ENCODE measurements around the gene FHDC1.
"Not testable (repeated sequence)": the region's sequence is repeated elsewhere in the genome, so short reads cannot be mapped to it uniquely, and the experiment has no call there.

Gene FHDC1

GRCh38 chr4:152935631-152936445 is at the start of gene FHDC1:
TSS of gene FHDC1 (plus strand) at chr4:152936323. CDS start at chr4:152943058, 6,735 bp downstream.
- no peaks in the 10 kb centered on the region for H3K36me3 ChIP-seq (ENCODE audit: insufficient read depth, low read length)
- H3K79me2 ChIP-seq (ENCODE audit: control insufficient read depth, insufficient read depth, low read length, unreplicated experiment), result no peaks in the 10 kb centered on the region
- no peak within 1 kb of the TSS for H3K27ac ChIP-seq (ENCODE audit: low read depth, low read length)
- H3K4me1 ChIP-seq (ENCODE audit: control insufficient read depth, insufficient read depth, low read length, unreplicated experiment), result no peaks in the 10 kb centered on the region
- peaks cover 65% of the 10 kb centered on the region for H3K27me3 ChIP-seq (ENCODE audit: insufficient read depth, low read length)
- peak within 1 kb of the TSS; percentile 75 for H2AFZ ChIP-seq (ENCODE audit: low read length, unreplicated experiment)
- peak within 1 kb of the TSS; percentile 78 for H3K4me3 ChIP-seq (ENCODE audit: low read depth, low read length)

DNA sequence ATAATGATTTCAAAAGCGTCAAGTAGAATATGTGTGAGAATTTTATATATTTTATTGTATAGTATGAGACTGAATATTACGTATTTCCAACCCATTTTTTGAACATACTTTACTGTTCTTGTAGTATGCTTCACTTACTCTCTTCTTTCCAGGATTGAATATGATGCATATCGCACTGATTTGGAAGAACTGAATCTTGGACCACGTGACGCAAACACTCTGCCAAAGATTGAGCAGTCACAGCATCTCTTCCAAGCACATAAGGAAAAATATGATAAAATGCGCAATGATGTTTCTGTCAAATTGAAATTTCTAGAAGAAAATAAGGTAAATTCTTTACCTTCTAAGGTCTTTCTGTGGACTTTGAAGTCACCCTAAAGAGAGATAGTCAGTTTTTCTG is 48.1 kb upstream of the FHDC1 start:
- Histone ChIP-seq H3K79me2 (ENCODE audit: control insufficient read depth, insufficient read depth, low read length, unreplicated experiment) (no peaks in the 10 kb centered on the region), H3K27ac (ENCODE audit: low read depth, low read length) (no peak overlapping the region), H3K27me3 (ENCODE audit: insufficient read depth, low read length) (no peaks in the 10 kb centered on the region), H3K36me3 (ENCODE audit: insufficient read depth, low read length) (peaks cover 4% of the 10 kb centered on the region; the same call in 1 of the 2 replicates), H3K4me1 (ENCODE audit: control insufficient read depth, insufficient read depth, low read length, unreplicated experiment) (no peaks in the 10 kb centered on the region), H3K4me3 (ENCODE audit: low read depth, low read length) (no peak overlapping the region), H2AFZ (ENCODE audit: low read length, unreplicated experiment) (no peak overlapping the region)

DNA sequence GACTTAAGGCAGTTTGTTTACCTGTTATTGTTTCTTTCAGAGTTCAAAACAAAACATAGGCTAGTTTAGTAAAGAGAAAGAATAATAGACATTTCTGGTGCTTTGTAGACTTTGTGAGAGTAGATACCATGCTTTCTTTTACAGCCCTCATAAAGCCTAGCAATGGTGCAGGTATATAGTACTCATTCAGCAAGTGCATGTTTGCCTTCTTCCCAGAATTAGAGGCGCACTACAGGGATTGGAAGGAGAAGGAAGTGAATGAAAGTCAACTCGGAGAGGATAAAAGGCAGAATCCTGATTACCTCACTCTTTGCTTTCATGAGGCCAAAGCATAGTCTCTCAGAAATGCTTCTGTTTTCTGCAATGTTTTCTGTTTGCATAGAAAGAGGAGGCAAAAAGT is 43.1 kb upstream of the FHDC1 start:
- Histone ChIP-seq H2AFZ (ENCODE audit: low read length, unreplicated experiment) (no peak overlapping the region), H3K79me2 (ENCODE audit: control insufficient read depth, insufficient read depth, low read length, unreplicated experiment) (no peaks in the 10 kb centered on the region), H3K4me3 (ENCODE audit: low read depth, low read length) (no peak overlapping the region), H3K36me3 (ENCODE audit: insufficient read depth, low read length) (peaks cover 4% of the 10 kb centered on the region; the same call in 1 of the 2 replicates), H3K4me1 (ENCODE audit: control insufficient read depth, insufficient read depth, low read length, unreplicated experiment) (peaks cover 10% of the 10 kb centered on the region), H3K27ac (ENCODE audit: low read depth, low read length) (no peak overlapping the region), H3K27me3 (ENCODE audit: insufficient read depth, low read length) (no peaks in the 10 kb centered on the region)

GRCh38 chr4:152894673-152895072 is 41.5 kb upstream of the FHDC1 start:
- H3K27ac ChIP-seq (ENCODE audit: low read depth, low read length), result no peak overlapping the region
- no peaks in the 10 kb centered on the region for H3K27me3 ChIP-seq (ENCODE audit: insufficient read depth, low read length)
- peaks cover 10% of the 10 kb centered on the region for H3K4me1 ChIP-seq (ENCODE audit: control insufficient read depth, insufficient read depth, low read length, unreplicated experiment)
- H3K4me3 ChIP-seq (ENCODE audit: low read depth, low read length), result no peak overlapping the region
- H3K79me2 ChIP-seq (ENCODE audit: control insufficient read depth, insufficient read depth, low read length, unreplicated experiment), result no peaks in the 10 kb centered on the region
- no peak overlapping the region for H2AFZ ChIP-seq (ENCODE audit: low read length, unreplicated experiment)
- peaks cover 4% of the 10 kb centered on the region; the same call in 1 of the 2 replicates for H3K36me3 ChIP-seq (ENCODE audit: insufficient read depth, low read length)

DNA sequence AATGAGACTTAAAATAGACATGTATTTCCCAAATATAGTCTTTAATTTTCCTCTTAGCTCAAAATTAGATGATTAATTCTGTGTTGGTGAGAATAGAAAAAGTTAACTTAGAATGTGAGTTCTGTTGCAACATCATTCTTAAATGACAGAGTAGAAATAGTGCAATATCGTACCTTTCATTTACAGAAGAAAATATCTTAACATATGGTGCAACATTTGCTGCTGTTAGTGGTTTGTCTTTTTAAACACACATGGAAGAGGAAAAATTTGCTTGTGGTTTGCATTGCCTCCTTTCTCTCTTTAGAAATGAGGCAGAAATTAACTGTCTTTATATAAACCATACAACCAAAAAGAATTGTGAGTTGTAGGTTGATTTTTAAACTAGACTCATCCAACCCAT is 39.3 kb upstream of the FHDC1 start:
- peaks cover 10% of the 10 kb centered on the region for H3K4me1 ChIP-seq (ENCODE audit: control insufficient read depth, insufficient read depth, low read length, unreplicated experiment)
- no peak overlapping the region for H3K4me3 ChIP-seq (ENCODE audit: low read depth, low read length)
- no peak overlapping the region for H3K27ac ChIP-seq (ENCODE audit: low read depth, low read length)
- H3K79me2 ChIP-seq (ENCODE audit: control insufficient read depth, insufficient read depth, low read length, unreplicated experiment), result no peaks in the 10 kb centered on the region
- no peaks in the 10 kb centered on the region for H3K36me3 ChIP-seq (ENCODE audit: insufficient read depth, low read length)
- H2AFZ ChIP-seq (ENCODE audit: low read length, unreplicated experiment), result no peak overlapping the region
- no peaks in the 10 kb centered on the region for H3K27me3 ChIP-seq (ENCODE audit: insufficient read depth, low read length)

DNA sequence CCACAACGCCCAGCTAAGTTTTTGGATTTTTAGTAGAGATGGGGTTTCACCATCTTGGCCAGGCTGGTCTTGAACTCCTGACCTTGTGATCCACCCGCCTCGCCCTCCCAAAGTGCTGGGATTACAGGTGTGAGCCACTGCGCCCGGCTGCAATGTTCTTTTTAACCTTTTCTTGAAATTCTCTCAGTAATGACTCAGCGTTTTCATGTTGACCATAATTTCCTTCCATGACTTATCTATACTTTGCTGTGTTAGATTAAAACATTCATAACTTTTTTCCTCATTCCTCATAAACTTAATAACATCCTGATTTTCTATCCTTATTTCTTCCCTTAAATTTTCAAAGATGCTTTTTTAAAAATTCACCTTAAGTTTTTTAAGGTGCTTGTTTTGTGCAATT is 38.0 kb upstream of the FHDC1 start:
- not testable (repeated sequence) for H3K79me2 ChIP-seq (ENCODE audit: control insufficient read depth, insufficient read depth, low read length, unreplicated experiment); H3K4me3 ChIP-seq (ENCODE audit: low read depth, low read length); H3K4me1 ChIP-seq (ENCODE audit: control insufficient read depth, insufficient read depth, low read length, unreplicated experiment); H3K27me3 ChIP-seq (ENCODE audit: insufficient read depth, low read length); H3K36me3 ChIP-seq (ENCODE audit: insufficient read depth, low read length); H2AFZ ChIP-seq (ENCODE audit: low read length, unreplicated experiment); H3K27ac ChIP-seq (ENCODE audit: low read depth, low read length)

DNA sequence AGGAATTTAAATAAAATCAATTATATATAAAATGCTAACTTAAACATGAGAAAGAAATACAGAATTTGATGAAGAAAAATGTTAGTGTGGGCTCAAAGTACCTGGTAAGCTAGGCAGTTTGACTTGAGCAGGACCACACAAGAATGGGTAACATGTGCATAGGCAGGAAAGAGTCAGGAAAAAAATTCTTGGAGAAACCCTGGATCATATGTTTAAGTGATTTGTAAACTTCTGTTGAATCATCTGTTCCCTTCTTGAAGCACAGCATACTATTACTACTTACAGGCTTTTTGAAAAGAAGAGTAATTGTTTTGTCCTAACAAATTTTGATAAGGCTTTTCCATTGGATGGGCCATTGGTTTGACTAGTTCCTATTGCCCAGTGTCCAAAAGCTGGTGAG is 37.5 kb upstream of the FHDC1 start:
- no peak overlapping the region for H3K27ac ChIP-seq (ENCODE audit: low read depth, low read length)
- no peaks in the 10 kb centered on the region for H3K36me3 ChIP-seq (ENCODE audit: insufficient read depth, low read length)
- H3K79me2 ChIP-seq (ENCODE audit: control insufficient read depth, insufficient read depth, low read length, unreplicated experiment), result no peaks in the 10 kb centered on the region
- no peaks in the 10 kb centered on the region for H3K27me3 ChIP-seq (ENCODE audit: insufficient read depth, low read length)
- H2AFZ ChIP-seq (ENCODE audit: low read length, unreplicated experiment), result no peak overlapping the region
- H3K4me1 ChIP-seq (ENCODE audit: control insufficient read depth, insufficient read depth, low read length, unreplicated experiment), result peaks cover 10% of the 10 kb centered on the region
- no peak overlapping the region for H3K4me3 ChIP-seq (ENCODE audit: low read depth, low read length)

DNA sequence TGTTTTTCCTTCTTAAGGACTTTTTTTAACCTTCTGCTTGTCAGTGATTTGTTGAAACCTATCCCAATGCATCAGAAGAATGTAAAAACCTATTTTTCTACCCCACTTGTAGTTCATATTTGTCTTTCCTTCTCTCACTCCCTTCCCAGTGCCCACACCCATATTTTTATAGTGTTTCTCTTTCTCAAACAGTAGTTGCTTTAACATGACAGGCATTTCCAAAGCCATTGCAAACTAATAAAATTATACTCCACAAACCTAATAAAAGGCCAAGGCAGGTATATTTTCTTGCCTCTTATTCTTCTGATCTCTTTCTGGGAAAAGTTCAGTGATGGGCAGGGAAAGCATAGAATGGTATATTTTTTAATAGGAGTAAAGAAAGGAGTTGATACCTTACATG is 35.7 kb upstream of the FHDC1 start:
- Histone ChIP-seq H3K27ac (ENCODE audit: low read depth, low read length) (no peak overlapping the region), H2AFZ (ENCODE audit: low read length, unreplicated experiment) (no peak overlapping the region), H3K4me3 (ENCODE audit: low read depth, low read length) (no peak overlapping the region), H3K36me3 (ENCODE audit: insufficient read depth, low read length) (no peaks in the 10 kb centered on the region), H3K4me1 (ENCODE audit: control insufficient read depth, insufficient read depth, low read length, unreplicated experiment) (no peaks in the 10 kb centered on the region), H3K27me3 (ENCODE audit: insufficient read depth, low read length) (no peaks in the 10 kb centered on the region), H3K79me2 (ENCODE audit: control insufficient read depth, insufficient read depth, low read length, unreplicated experiment) (no peaks in the 10 kb centered on the region)

DNA sequence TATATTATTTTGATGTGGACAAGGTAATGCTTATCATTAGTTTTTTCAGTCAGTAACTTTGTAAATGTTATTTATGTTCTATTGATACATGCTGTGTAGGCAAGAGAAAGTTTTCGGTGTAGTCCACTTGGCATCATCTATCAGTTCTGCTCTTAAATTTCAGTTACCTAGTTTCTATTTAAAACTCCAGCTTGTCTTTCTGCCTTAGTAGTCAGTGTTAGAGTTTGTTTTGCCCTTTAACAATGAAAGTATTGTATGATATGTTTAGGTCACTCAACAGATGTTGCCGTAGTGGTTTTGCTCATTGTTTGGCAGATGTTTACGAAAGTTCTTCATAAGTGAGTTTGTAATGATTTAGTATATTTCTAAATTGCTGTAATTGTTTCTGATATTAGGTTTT is 34.9 kb upstream of the FHDC1 start:
- H3K27me3 ChIP-seq (ENCODE audit: insufficient read depth, low read length), result no peaks in the 10 kb centered on the region
- 0 out of 2 replicates have a peak, but pooled peaks cover 3% of the 10 kb centered on the region for H3K36me3 ChIP-seq (ENCODE audit: insufficient read depth, low read length)
- H3K27ac ChIP-seq (ENCODE audit: low read depth, low read length), result no peak overlapping the region
- H3K4me1 ChIP-seq (ENCODE audit: control insufficient read depth, insufficient read depth, low read length, unreplicated experiment), result no peaks in the 10 kb centered on the region
- no peak overlapping the region for H2AFZ ChIP-seq (ENCODE audit: low read length, unreplicated experiment)
- no peak overlapping the region for H3K4me3 ChIP-seq (ENCODE audit: low read depth, low read length)
- H3K79me2 ChIP-seq (ENCODE audit: control insufficient read depth, insufficient read depth, low read length, unreplicated experiment), result no peaks in the 10 kb centered on the region

GRCh38 chr4:152903658-152904057 is 32.5 kb upstream of the FHDC1 start:
- Histone ChIP-seq H3K79me2 (ENCODE audit: control insufficient read depth, insufficient read depth, low read length, unreplicated experiment) (no peaks in the 10 kb centered on the region), H2AFZ (ENCODE audit: low read length, unreplicated experiment) (no peak overlapping the region), H3K4me3 (ENCODE audit: low read depth, low read length) (no peak overlapping the region), H3K27ac (ENCODE audit: low read depth, low read length) (no peak overlapping the region), H3K27me3 (ENCODE audit: insufficient read depth, low read length) (no peaks in the 10 kb centered on the region), H3K36me3 (ENCODE audit: insufficient read depth, low read length) (0 out of 2 replicates have a peak, but pooled peaks cover 3% of the 10 kb centered on the region), H3K4me1 (ENCODE audit: control insufficient read depth, insufficient read depth, low read length, unreplicated experiment) (no peaks in the 10 kb centered on the region)

GRCh38 chr4:152909901-152910300 is 26.2 kb upstream of the FHDC1 start:
- Histone ChIP-seq H3K4me3 (ENCODE audit: low read depth, low read length) (no peak overlapping the region), H3K27ac (ENCODE audit: low read depth, low read length) (no peak overlapping the region), H2AFZ (ENCODE audit: low read length, unreplicated experiment) (no peak overlapping the region), H3K27me3 (ENCODE audit: insufficient read depth, low read length) (no peaks in the 10 kb centered on the region), H3K4me1 (ENCODE audit: control insufficient read depth, insufficient read depth, low read length, unreplicated experiment) (no peaks in the 10 kb centered on the region), H3K79me2 (ENCODE audit: control insufficient read depth, insufficient read depth, low read length, unreplicated experiment) (no peaks in the 10 kb centered on the region), H3K36me3 (ENCODE audit: insufficient read depth, low read length) (peaks cover 3% of the 10 kb centered on the region; the same call in 1 of the 2 replicates)

Measured in ACC112 (cell line).